WTC11 (cell line): ENCODE measurements around the gene SEPTIN10. TPM values are rescaled to one million over a fixed set of nuclear protein-coding genes. Genes with fewer than 3 reads are reported as not detected.

Experiments used
- ATAC-seq: fragments of 200-7000 bp; cut with Tn5 transposase; 2 replicates; pipeline ENCODE4 v1.10.0; 2021; ENCODE audit warnings: mild to moderate bottlenecking, moderate library complexity
- CTCF ChIA-PET: fragments of 300-600 bp; sonication (Branson Sonifier 250); formaldehyde crosslinking; loops from one replicate; lab custom pipeline; 2021; ENCODE audit warnings: antibody characterized with exemption; lab: Charles Lee
- POLR2A ChIA-PET: fragments of 350-600 bp; sonication (Branson Sonifier 250); formaldehyde crosslinking; loops from one replicate; lab custom pipeline; 2021; ENCODE audit warnings: antibody characterized with exemption; lab: Charles Lee
- DNase-seq: peaks from one replicate; pipeline ENCODE4 v3.0.0; 2021; ENCODE audit warnings: low spot score
- H3K27ac Mint-ChIP-seq: 2 replicates; pipeline ENCODE4 v1.8.0; 2021; ENCODE audit warnings: mixed read lengths
- H3K27me3 Mint-ChIP-seq: 2 replicates; pipeline ENCODE4 v1.8.0; 2021; ENCODE audit warnings: low read depth, mild to moderate bottlenecking, moderate library complexity, mixed read lengths
- H3K36me3 Mint-ChIP-seq: 2 replicates; pipeline ENCODE4 v1.8.0; 2021; ENCODE audit warnings: mixed read lengths
- H3K4me1 Mint-ChIP-seq: 2 replicates; pipeline ENCODE4 v1.8.0; 2022; ENCODE audit warnings: mixed read lengths
- H3K4me3 Mint-ChIP-seq: 2 replicates; pipeline ENCODE4 v1.8.0; 2021; ENCODE audit warnings: mild to moderate bottlenecking, moderate library complexity, mixed read lengths
- H3K9me3 Mint-ChIP-seq: 2 replicates; pipeline ENCODE4 v1.8.0; 2021; ENCODE audit warnings: mixed read lengths
- AR ChIP-seq: fragments of 250-450 bp; sonication (Bioruptor Pico); IDR thresholded peaks from 2 replicates; pipeline ENCODE4 v1.9.0; 2021; ENCODE audit warnings: mild to moderate bottlenecking
- CREM ChIP-seq: sonication (generic); formaldehyde crosslinking; IDR thresholded peaks from 2 replicates; pipeline ENCODE4 v1.8.1; 2022; ENCODE audit warnings: mild to moderate bottlenecking, missing genetic modification reagents, moderate library complexity
- ELF4 ChIP-seq: sonication (generic); formaldehyde crosslinking; IDR thresholded peaks from 2 replicates; pipeline ENCODE4 v1.8.1; 2022; ENCODE audit warnings: low read depth, mild to moderate bottlenecking, moderate library complexity, missing genetic modification reagents
- FOXP1 ChIP-seq: sonication (generic); formaldehyde crosslinking; IDR thresholded peaks from 2 replicates; pipeline ENCODE4 v1.8.0; 2022; ENCODE audit warnings: missing genetic modification reagents, mild to moderate bottlenecking, moderate library complexity, borderline replicate concordance
- GRHL2 ChIP-seq: fragments of 250-450 bp; sonication (Bioruptor Pico); IDR thresholded peaks from 2 replicates; pipeline ENCODE4 v1.8.0; 2022; ENCODE audit warnings: mild to moderate bottlenecking, moderate library complexity; ENCODE audit not compliant: insufficient replicate concordance, severe bottlenecking
- GTF2I ChIP-seq: fragments of 250-450 bp; sonication (Bioruptor Pico); conservative IDR thresholded peaks from 2 replicates; pipeline ENCODE4 v1.4.0; 2021; ENCODE audit warnings: mild to moderate bottlenecking
- NR1H2 ChIP-seq: sonication (generic); formaldehyde crosslinking; IDR thresholded peaks from 2 replicates; pipeline ENCODE4 v1.9.0; 2021; ENCODE audit warnings: mild to moderate bottlenecking, moderate library complexity, missing genetic modification reagents
- SMAD3 ChIP-seq: sonication (generic); formaldehyde crosslinking; IDR thresholded peaks from 2 replicates; pipeline ENCODE4 v1.8.0; 2022; ENCODE audit warnings: missing genetic modification reagents, mild to moderate bottlenecking, borderline replicate concordance
- ZBTB43 ChIP-seq: sonication (generic); formaldehyde crosslinking; IDR thresholded peaks from 2 replicates; pipeline ENCODE4 v1.8.1; 2023; ENCODE audit warnings: mild to moderate bottlenecking, missing genetic modification reagents
- ZNF138 ChIP-seq: sonication (generic); formaldehyde crosslinking; conservative IDR thresholded peaks from 2 replicates; pipeline ENCODE4 v1.8.1; 2022; ENCODE audit warnings: mild to moderate bottlenecking, moderate library complexity, missing genetic modification reagents
- ZNF232 ChIP-seq: sonication (generic); formaldehyde crosslinking; IDR thresholded peaks from 2 replicates; pipeline ENCODE4 v1.8.0; 2022; ENCODE audit warnings: mild to moderate bottlenecking, missing genetic modification reagents
- ZNF281 ChIP-seq: sonication (generic); formaldehyde crosslinking; IDR thresholded peaks from 2 replicates; pipeline ENCODE4 v1.8.0; 2023; ENCODE audit warnings: mild to moderate bottlenecking, missing genetic modification reagents
- ZNF396 ChIP-seq: fragments of 250-450 bp; sonication (Bioruptor Pico); IDR thresholded peaks from 2 replicates; pipeline ENCODE4 v1.8.0; 2021; ENCODE audit warnings: mild to moderate bottlenecking, moderate library complexity, borderline replicate concordance
- ZNF671 ChIP-seq: fragments of 250-450 bp; sonication (Bioruptor Pico); IDR thresholded peaks from 2 replicates; pipeline ENCODE4 v1.8.0; 2021; ENCODE audit warnings: mild to moderate bottlenecking
- ZSCAN18 ChIP-seq: fragments of 250-450 bp; sonication (Bioruptor Pico); IDR thresholded peaks from 2 replicates; pipeline ENCODE4 v2.1.2; 2022; ENCODE audit warnings: mild to moderate bottlenecking, moderate library complexity
- total RNA-seq: library from RNA; stranded (reverse); gene quantifications from 3 replicates; pipeline ENCODE4 v1.2.3, GENCODE V29; 2021
- TF ChIP-seq, protein P1 (sequence below): fragments of 250-450 bp; sonication (Bioruptor Pico); IDR thresholded peaks from 2 replicates; pipeline ENCODE4 v1.8.0; 2021; ENCODE audit warnings: mild to moderate bottlenecking
- TF ChIP-seq, protein P2 (sequence below): sonication (generic); formaldehyde crosslinking; IDR thresholded peaks from 2 replicates; pipeline ENCODE4 v1.8.0; 2022; ENCODE audit warnings: mild to moderate bottlenecking, missing genetic modification reagents
- TF ChIP-seq, protein P3 (sequence below): sonication (generic); formaldehyde crosslinking; IDR thresholded peaks from 2 replicates; pipeline ENCODE4 v1.8.0; 2022; ENCODE audit warnings: mild to moderate bottlenecking, missing genetic modification reagents

The SEPTIN10 gene
- total RNA-seq, 1 experiment from 2014 or later, result 86.8 TPM

- Mint-ChIP-seq H3K36me3 (no peaks in the 10 kb centered on the region), H3K9me3 (no peaks in the 10 kb centered on the region), H3K27ac (no peak overlapping the region), H3K4me3 (no peak overlapping the region), H3K4me1 (peaks cover 3% of the 10 kb centered on the region; the same call in 1 of the 2 replicates), H3K27me3 (no peaks in the 10 kb centered on the region)
- POLR2A ChIA-PET, result no interaction called here
- DNase-seq (no peak), ATAC-seq (no peak)
- CTCF ChIA-PET, result no interaction called here
- no peak for TF ChIP-seq CREM (CRISPR knock-in tag)
- no peak for TF ChIP-seq ELF4 (CRISPR knock-in tag)
- no peak for TF ChIP-seq ZNF671 (CRISPR knock-in tag)
- TF ChIP-seq GTF2I (CRISPR knock-in tag), result no peak
- no peak for TF ChIP-seq ZNF138 (CRISPR knock-in tag)
- TF ChIP-seq, protein P1, sequence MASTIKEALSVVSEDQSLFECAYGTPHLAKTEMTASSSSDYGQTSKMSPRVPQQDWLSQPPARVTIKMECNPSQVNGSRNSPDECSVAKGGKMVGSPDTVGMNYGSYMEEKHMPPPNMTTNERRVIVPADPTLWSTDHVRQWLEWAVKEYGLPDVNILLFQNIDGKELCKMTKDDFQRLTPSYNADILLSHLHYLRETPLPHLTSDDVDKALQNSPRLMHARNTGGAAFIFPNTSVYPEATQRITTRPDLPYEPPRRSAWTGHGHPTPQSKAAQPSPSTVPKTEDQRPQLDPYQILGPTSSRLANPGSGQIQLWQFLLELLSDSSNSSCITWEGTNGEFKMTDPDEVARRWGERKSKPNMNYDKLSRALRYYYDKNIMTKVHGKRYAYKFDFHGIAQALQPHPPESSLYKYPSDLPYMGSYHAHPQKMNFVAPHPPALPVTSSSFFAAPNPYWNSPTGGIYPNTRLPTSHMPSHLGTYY (CRISPR knock-in tag), result no peak
- no peak for TF ChIP-seq ZSCAN18
- no peak for TF ChIP-seq FOXP1 (CRISPR knock-in tag)
Measured at GRCh38 chr2:109636317-109636716, 22.6 kb upstream of the SEPTIN10 start.

GRCh38 chr2:109635426-109636304 lies 21.9 kb upstream of the SEPTIN10 start:
- Mint-ChIP-seq H3K4me1 (peaks cover 3% of the 10 kb centered on the region; the same call in 1 of the 2 replicates), H3K36me3 (no peaks in the 10 kb centered on the region), H3K9me3 (no peaks in the 10 kb centered on the region), H3K27ac (no peak overlapping the region), H3K4me3 (no peak overlapping the region), H3K27me3 (no peaks in the 10 kb centered on the region)
- ChIA-PET POLR2A (no interaction called here), CTCF (no interaction called here)
- TF ChIP-seq, protein P1 (CRISPR knock-in tag), result no peak
- no peak for TF ChIP-seq SMAD3
- TF ChIP-seq, protein P2, sequence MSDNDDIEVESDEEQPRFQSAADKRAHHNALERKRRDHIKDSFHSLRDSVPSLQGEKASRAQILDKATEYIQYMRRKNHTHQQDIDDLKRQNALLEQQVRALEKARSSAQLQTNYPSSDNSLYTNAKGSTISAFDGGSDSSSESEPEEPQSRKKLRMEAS, result no peak
- no peak for TF ChIP-seq NR1H2 (CRISPR knock-in tag)
- no peak for TF ChIP-seq ZNF232 (CRISPR knock-in tag)
- no peak for TF ChIP-seq ZNF281 (CRISPR knock-in tag)
- ATAC-seq, result no peak
- no peak for DNase-seq

DNA sequence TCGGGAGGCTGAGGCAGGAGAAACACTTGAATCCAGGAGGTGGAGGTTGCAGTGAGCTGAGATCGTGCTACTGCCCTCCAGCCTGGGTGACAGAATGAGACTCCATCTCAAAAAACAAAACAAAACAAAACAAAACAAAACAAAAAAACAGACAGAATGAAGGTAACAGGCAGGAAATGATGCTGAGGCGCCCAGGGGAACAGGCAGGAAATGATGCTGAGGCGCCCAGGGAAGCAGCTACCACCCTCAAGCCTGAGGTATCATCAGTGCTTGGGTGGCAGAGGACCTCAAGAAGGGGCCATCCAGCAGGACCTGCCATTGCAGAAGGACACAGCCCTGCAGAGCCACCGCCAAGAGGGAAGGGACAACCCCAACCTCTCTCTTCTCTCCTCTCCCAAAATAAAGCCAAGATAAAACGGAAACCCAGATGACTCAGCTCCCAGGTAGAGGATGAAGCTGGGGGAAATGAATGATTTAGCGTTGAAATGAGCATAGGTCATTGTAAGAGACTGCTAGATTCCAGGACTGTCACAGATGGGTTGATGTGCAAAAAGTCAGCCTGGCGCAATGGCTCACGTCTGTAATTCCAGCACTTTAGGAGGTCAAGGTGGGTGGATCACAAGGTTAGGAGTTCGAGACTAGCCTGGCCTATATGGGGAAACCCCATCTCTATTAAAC lies 19.7 kb upstream of the SEPTIN10 start:
- CTCF ChIA-PET, result no interaction called here
- Mint-ChIP-seq H3K36me3 (no peaks in the 10 kb centered on the region), H3K9me3 (no peaks in the 10 kb centered on the region), H3K27me3 (no peaks in the 10 kb centered on the region), H3K27ac (no peak overlapping the region), H3K4me1 (peaks cover under 1% of the 10 kb centered on the region; the same call in 1 of the 2 replicates), H3K4me3 (no peak overlapping the region)
- DNase-seq (no peak), ATAC-seq (no peak)
- POLR2A ChIA-PET, result no interaction called here
- TF ChIP-seq, protein P3, sequence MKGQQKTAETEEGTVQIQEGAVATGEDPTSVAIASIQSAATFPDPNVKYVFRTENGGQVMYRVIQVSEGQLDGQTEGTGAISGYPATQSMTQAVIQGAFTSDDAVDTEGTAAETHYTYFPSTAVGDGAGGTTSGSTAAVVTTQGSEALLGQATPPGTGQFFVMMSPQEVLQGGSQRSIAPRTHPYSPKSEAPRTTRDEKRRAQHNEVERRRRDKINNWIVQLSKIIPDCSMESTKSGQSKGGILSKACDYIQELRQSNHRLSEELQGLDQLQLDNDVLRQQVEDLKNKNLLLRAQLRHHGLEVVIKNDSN (CRISPR knock-in tag), result no peak
- TF ChIP-seq ZNF396 (CRISPR knock-in tag), result no peak
- TF ChIP-seq ZBTB43 (CRISPR knock-in tag), result no peak
- no peak for TF ChIP-seq GRHL2 (CRISPR knock-in tag)
- no peak for TF ChIP-seq AR (CRISPR knock-in tag)
